ENCODE measurements around the gene FIGLA.
A peak's percentile ranks its signal among the peaks of the same experiment; 100 is the strongest.
"Not testable (repeated sequence)": the region's sequence is repeated elsewhere in the genome, so short reads cannot be mapped to it uniquely, and the experiment has no call there.

Gene FIGLA

DNA sequence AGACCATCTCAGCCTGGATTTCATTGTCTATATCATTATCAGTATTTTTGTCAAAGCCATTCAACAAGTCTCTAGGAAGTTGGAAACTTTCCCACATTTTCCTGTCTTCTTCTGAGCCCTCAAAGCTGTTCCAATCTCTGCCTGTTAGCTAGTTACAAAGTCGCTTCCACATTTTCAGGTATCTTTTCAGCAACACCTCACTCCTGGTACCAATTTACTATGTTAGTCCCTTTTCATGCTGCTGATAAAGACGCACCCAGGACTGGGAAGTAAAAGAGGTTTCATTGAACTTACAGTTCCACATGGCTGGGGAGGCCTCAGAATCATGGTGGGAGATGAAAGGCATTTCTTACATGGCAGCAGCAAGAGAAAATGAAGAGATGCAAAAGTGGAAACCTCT lies 9.3 kb upstream of the FIGLA start:
- TF ChIP-seq, protein P1, sequence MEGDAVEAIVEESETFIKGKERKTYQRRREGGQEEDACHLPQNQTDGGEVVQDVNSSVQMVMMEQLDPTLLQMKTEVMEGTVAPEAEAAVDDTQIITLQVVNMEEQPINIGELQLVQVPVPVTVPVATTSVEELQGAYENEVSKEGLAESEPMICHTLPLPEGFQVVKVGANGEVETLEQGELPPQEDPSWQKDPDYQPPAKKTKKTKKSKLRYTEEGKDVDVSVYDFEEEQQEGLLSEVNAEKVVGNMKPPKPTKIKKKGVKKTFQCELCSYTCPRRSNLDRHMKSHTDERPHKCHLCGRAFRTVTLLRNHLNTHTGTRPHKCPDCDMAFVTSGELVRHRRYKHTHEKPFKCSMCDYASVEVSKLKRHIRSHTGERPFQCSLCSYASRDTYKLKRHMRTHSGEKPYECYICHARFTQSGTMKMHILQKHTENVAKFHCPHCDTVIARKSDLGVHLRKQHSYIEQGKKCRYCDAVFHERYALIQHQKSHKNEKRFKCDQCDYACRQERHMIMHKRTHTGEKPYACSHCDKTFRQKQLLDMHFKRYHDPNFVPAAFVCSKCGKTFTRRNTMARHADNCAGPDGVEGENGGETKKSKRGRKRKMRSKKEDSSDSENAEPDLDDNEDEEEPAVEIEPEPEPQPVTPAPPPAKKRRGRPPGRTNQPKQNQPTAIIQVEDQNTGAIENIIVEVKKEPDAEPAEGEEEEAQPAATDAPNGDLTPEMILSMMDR (IDR thresholded peaks at IDR 0.05; ENCODE audit: borderline replicate concordance, insufficient read depth, low read depth, low read length), result no peak
- H3K4me3 ChIP-seq (ENCODE audit: low read depth, low read length), result no peak overlapping the region

DNA sequence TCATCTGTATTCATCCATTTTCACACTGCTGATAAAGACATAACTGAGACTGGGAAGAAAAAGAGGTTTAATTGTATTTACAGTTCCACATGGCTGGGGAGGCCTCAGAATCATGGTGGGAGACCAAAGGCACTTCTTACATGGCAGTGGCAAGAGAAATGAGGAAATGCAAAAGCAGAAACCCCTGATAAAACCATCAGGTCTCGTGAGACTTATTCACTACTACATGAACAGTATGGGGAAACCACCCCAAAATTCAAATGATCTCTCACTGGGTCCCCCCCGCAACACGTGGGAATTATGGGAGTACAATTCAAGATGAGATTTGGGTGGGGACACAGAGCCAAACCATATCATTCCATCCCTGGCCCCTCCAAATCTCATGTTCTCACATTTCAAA lies 7.6 kb upstream of the FIGLA start:
- H3K4me3 ChIP-seq (ENCODE audit: low read depth, low read length), result not testable (repeated sequence)

DNA sequence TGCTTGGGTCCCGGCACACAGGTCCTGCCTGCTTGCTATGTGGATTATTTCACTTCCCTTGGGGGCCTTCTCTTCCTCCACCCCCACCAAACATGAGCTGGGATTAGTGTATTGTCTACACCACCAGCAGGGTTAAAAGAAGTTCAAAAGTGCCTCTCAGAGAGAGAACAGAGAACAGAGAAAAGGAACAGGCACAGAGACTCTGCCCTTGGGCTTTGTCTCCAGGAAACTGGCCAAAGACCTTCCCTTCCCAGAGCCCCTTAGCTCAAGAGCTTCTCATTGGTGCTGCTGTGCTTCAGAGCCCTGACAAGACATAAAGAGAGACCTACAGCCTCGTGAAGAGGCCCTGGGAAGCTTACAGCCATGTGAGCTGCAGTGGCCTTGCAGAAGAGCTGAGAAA lies 7.1 kb upstream of the FIGLA start:
- TF ChIP-seq, protein P1 (IDR thresholded peaks at IDR 0.05; ENCODE audit: borderline replicate concordance, insufficient read depth, low read depth, low read length), result no peak
- no peak overlapping the region for H3K4me3 ChIP-seq (ENCODE audit: low read depth, low read length)

DNA sequence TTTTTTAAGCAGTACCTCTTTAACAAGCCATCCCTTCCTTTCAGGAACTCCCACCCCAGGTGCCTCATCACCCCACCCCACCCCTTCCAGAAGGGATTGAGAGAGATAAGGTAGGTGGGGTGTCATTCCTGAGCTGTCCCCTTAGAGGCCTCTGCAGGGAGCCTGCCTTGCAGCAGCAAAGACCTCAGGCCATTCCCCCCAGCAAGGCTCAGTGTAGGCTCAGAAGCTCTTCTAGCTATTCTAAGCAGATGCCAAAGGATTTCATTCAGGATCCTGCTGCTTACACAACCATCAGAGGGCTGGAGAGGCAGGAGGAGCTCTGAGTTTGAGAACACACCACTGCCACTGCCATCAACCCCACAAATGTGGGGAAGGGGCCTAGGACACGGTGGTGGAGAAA lies 5.8 kb upstream of the FIGLA start:
- no peak overlapping the region for H3K4me3 ChIP-seq (ENCODE audit: low read depth, low read length)
- TF ChIP-seq, protein P1 (IDR thresholded peaks at IDR 0.05; ENCODE audit: borderline replicate concordance, insufficient read depth, low read depth, low read length), result no peak

DNA sequence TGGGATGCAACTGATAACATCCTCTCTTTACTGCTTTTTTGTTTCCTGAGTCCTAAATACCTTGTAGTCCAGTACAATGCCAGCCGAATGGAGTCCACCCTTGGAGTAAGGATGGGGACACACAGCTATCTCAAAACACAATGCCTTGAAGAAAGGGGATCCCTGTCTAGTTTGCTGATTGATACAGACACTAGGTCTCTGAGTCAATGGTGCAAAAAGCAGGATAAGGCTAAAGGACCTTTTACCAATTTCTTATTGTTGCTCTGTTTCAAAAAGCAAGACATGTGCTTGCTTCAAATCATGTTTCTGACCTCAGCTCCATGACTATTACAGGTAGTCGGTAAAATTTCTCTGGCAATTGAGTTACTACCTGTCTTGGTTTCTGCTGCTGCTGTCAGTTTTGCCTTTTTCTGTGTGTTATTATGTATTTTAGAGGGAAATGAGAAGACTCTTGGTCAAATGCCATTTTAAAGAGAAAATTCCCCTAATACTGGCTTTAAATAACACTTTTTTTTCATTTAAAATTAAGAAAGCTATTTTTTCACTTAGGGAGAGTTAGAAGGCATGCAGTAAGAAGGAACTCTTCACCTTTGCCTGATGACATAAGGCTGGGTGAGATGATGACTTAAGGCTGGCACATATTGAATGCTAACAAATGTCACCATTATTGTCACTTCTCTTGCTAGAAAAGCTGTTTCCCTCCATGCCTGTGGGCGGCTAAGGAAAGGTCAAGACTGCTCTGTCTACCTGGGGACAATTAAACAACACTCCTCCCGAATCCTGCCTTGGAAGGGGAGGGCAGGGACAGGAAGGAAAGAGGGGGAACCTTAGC lies 4.9 kb upstream of the FIGLA start:
- TF ChIP-seq, protein P1 (IDR thresholded peaks at IDR 0.05; ENCODE audit: borderline replicate concordance, insufficient read depth, low read depth, low read length), result no peak
- no peak overlapping the region for H3K4me3 ChIP-seq (ENCODE audit: low read depth, low read length)

DNA sequence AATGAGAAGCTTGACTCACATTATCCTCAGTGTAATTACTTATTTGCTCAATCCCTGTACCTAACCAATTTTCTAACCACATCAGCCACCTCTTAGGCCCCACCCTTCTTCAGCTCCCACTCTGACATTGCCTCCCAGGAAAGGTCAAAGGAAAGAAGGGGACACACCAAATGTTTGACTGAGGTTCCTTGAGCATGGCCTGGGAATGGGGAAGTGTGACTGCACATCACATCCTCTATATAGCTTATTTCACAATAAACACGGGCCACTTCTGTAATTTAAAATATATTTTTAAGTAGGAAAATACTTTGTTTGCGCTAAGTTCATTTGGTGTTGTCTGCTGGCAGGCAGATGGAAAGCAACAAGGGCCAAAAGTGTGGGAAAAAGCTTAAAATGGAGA lies 3.0 kb upstream of the FIGLA start:
- TF ChIP-seq, protein P1 (IDR thresholded peaks at IDR 0.05; ENCODE audit: borderline replicate concordance, insufficient read depth, low read depth, low read length), result no peak
- no peak overlapping the region for H3K4me3 ChIP-seq (ENCODE audit: low read depth, low read length)

DNA sequence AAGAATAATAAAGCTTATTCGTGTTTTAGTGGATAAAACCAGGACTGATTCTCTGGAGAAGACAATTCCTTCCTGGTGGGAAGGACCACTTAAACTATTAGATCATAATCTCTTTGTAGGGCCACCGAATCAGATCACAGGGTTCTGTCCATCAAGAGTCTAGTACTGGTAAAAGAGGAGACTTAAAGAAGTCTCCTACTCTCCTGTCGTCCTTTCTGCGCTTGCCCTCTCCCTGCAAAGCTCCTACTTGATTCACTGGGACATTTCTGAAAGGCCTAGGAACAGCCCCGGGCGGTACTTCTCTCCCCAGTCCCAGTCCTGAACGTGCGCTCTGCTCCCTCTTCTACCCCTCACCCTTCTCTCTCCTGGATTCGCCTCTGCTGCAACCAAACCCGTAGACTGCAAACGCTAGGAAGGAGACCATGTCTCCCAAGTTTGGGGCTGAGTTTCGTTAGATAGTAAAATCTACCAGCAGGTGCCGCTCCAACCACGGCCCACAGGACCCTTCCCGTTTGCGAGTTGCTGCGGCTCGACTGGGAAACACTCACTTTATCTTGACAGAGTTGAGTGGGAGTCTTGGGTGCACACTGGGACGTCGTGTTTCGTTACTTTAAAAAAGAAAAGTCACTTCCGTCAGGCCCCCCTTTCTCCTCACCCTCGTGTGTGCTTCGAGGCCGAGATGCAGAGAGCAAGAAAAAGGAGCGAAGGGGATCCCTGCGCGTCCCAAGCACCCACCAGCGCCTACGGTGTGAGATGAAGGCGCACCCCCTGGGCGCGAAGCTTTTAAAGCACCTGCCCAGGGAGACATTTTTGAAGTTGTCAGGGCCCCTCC lies 923 bp downstream of the FIGLA start:
- TF ChIP-seq, protein P1 (IDR thresholded peaks at IDR 0.05; ENCODE audit: borderline replicate concordance, insufficient read depth, low read depth, low read length), result peak; percentile 64; the same call in 1 of the 2 replicates
- H3K4me3 ChIP-seq (ENCODE audit: low read depth, low read length), result no peak overlapping the region

Data from GM12875 (cell line).